ENCODE measurements around the gene UHRF2.
A peak's percentile ranks its signal among the peaks of the same experiment; 100 is the strongest.

The UHRF2 gene

GRCh38 chr9:6428940-6429889 is 16.2 kb downstream of the UHRF2 start:
- no peak for TF ChIP-seq CTCF (IDR thresholded peaks at IDR 0.05; ENCODE audit: extremely low read depth, missing control alignments)

GRCh38 chr9:6431038-6431437 is 18.0 kb downstream of the UHRF2 start:
- TF ChIP-seq CTCF (IDR thresholded peaks at IDR 0.05; ENCODE audit: extremely low read depth, missing control alignments) = no peak
- DNase-seq (ENCODE audit: low spot score) = no peak

More at GRCh38 chr9:6428940-6429889, 16.2 kb downstream of the UHRF2 start:
- peak; percentile 26 for DNase-seq (ENCODE audit: low spot score)

GRCh38 chr9:6433410-6433809 is 20.4 kb downstream of the UHRF2 start:
- no peak for TF ChIP-seq CTCF (IDR thresholded peaks at IDR 0.05; ENCODE audit: extremely low read depth, missing control alignments)
- DNase-seq (ENCODE audit: low spot score) = no peak

GRCh38 chr9:6439051-6439703 is 26.2 kb downstream of the UHRF2 start:
- no peak for TF ChIP-seq CTCF (IDR thresholded peaks at IDR 0.05; ENCODE audit: extremely low read depth, missing control alignments)
- no peak for DNase-seq (ENCODE audit: low spot score)

GRCh38 chr9:6440405-6440804 is 27.4 kb downstream of the UHRF2 start:
- no peak for DNase-seq (ENCODE audit: low spot score)
- TF ChIP-seq CTCF (IDR thresholded peaks at IDR 0.05; ENCODE audit: extremely low read depth, missing control alignments) = no peak

GRCh38 chr9:6441269-6441668 is 28.3 kb downstream of the UHRF2 start:
- no peak for DNase-seq (ENCODE audit: low spot score)
- no peak for TF ChIP-seq CTCF (IDR thresholded peaks at IDR 0.05; ENCODE audit: extremely low read depth, missing control alignments)

GRCh38 chr9:6443661-6444060 is 30.7 kb downstream of the UHRF2 start:
- no peak for DNase-seq (ENCODE audit: low spot score)

More at GRCh38 chr9:6443661-6444060, 30.7 kb downstream of the UHRF2 start:
- TF ChIP-seq CTCF (IDR thresholded peaks at IDR 0.05; ENCODE audit: extremely low read depth, missing control alignments) = no peak
